ELF-1 (cell line): ENCODE data around the gene TTLL11.
A peak's percentile ranks its signal among the peaks of the same experiment; 100 is the strongest.

ENCODE experiments used
- DNase-seq: peaks from one replicate; pipeline ENCODE4 v3.0.0-alpha.2; 2016; ENCODE audit warnings: low read depth, low spot score

The TTLL11 gene

GRCh38 chr9:121835587-121836365, 257.3 kb downstream of the TTLL11 start:
- DNase-seq, result peak; percentile 3

DNA sequence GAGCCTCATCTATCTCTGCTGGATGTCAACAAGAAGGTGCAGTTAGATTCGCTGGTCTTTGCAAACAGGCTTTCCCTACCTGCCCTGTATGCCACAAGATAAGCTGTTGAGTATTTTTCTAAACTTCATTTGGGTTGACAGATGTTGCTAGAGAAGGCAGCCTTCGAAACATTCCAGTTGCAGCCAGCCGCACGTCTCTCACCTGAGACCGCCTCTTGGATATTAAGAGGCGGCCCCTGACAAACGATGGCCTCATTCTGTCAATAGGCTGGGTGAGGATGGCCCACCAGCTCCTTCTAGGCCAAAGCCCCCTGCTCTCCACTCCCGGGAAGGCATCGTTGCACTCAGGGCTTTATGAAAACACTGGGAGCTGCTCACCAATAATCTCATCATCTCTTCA, 260.0 kb downstream of the TTLL11 start:
- peak; percentile 0 for DNase-seq

DNA sequence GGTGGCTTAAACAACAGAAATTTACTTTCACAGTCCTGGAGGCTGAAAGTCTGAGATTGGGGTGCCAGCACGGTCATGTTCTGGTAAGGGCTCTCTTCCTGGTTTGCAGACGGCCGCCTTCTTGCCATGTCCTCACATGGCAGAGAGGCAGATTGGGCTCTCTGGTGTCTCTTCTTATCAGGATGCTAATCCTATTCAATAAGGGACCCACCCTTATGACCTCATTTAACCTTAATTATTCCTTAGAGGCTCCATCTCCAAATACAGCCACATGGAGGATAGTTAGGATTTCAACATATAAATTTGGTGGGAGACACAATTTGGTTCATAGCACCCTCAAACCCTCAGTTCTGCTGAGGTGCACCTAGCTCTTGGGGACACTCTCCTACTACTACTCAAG, 261.2 kb downstream of the TTLL11 start:
- DNase-seq, result peak; percentile 0

DNA sequence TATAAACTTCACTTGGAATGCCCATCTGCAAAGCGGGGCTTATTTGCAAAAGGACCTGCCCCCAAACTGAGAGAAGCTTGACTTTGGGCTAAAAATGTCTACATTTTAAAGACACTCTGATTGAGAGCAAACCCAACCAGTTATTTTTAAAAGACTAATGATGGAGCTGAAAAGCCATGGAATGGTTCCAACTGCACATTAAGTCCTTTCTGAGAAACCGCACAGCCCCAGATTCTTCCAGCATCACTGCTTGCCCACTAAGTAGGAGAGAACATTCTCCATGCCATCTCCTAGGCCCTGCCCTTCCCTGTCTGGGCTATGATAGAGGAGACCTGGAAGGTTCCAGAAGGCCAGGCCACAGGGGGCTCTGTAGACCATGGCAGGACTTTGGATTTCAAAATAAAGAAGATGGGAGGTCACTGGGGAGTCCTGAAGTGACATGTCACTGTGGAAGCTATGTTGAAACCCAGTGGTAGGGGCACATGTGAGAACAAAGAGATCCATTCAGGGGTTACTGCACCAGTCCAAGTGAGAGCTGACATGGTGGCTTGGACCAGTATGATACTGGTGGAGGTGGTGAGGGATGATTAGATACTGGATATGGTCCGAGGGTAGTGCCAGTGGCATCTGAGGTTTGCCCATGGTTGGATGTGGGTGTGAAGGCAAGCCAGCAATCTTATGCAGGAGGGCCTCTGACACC, 262.5 kb downstream of the TTLL11 start:
- DNase-seq, result no peak

DNA sequence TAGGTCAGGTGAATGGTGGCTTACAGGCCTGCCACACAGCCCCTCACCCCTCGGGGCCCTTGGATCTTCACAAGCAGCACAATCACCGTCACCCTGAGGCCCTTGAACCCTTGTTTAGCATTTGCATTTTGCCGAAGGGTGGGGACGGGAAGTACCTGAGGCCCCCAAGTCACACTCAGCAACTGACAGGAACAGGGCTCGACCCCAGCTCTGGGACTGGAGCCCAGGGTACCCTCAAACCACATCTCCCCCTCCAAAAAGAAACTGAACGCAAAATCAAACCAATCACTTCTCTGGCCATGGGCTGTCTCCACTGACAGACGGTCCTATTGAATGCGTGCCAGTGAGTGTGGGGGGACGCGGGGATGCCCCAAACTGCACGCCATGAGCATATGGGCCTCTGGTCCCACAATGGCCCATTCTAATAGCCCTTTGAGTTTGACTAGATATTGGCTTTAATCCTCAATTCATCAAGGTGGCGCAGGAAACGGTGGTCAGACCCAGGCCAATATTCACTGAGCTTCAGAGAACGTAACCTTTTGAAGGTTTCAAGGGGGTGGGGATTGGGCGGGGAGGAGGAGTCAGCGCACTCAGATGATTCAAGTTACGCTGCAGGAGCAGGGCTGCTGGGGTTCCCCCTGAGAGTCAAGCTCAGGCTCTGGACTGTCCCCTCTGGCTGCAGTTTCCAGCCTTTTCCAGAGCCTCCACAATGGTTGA, 265.7 kb downstream of the TTLL11 start:
- no peak for DNase-seq

- no peak for DNase-seq
These were observed 266.4 kb downstream of the TTLL11 start for GRCh38 chr9:121826711-121827110.

- no peak for DNase-seq
These were observed 267.9 kb downstream of the TTLL11 start for GRCh38 chr9:121825031-121825691.

DNA sequence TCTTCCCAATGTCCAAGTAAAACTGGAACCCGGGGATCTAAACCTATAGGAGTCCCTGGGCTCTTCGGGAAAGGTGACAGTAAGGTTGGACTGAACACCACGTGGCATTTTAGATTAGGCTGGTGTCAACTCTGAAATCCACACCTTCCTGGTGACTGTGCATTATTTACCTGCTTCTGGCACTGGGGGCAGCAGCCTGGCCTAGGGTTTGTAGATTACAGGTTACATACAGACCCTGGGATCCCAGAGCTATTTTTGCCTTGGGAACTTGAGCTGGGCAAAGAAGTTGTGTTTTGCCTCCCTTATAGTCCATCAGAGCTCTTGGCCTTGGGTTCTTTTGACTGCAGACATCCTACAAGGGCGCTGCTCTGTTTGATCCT, 268.5 kb downstream of the TTLL11 start:
- DNase-seq, result no peak

DNA sequence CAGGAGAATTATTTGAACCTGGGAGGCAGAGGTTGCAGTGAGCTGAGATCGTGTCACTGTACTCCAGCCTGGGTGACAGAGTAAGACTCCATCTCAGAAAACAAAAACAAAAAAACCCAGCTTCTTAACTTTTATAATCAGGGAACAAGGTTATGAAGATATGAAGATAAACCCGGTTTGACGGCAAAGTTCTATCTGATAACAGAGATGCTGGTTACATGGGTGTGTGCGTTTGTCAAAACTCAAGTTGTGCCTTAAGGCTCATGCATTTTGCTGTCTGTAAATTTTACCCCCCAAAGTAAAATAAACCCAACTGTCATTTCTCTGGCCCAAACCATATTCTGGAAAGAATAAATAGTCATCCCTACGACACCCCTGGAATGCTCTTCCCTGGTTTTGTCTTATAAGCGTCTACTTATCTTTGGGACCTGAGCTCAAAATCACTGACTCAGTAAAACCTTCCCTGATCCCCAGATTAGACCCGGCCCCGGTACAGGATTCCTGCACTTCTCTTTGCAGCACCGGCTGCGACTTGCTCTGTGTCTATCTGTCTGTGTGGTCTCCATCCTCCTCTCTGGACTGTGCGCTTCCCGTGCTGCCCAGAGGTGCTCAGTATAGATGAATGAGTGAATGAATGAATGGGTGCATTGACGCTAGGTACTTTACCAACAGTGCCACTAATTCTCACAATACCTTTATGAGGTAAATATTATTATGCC, 269.5 kb downstream of the TTLL11 start:
- no peak for DNase-seq

DNA sequence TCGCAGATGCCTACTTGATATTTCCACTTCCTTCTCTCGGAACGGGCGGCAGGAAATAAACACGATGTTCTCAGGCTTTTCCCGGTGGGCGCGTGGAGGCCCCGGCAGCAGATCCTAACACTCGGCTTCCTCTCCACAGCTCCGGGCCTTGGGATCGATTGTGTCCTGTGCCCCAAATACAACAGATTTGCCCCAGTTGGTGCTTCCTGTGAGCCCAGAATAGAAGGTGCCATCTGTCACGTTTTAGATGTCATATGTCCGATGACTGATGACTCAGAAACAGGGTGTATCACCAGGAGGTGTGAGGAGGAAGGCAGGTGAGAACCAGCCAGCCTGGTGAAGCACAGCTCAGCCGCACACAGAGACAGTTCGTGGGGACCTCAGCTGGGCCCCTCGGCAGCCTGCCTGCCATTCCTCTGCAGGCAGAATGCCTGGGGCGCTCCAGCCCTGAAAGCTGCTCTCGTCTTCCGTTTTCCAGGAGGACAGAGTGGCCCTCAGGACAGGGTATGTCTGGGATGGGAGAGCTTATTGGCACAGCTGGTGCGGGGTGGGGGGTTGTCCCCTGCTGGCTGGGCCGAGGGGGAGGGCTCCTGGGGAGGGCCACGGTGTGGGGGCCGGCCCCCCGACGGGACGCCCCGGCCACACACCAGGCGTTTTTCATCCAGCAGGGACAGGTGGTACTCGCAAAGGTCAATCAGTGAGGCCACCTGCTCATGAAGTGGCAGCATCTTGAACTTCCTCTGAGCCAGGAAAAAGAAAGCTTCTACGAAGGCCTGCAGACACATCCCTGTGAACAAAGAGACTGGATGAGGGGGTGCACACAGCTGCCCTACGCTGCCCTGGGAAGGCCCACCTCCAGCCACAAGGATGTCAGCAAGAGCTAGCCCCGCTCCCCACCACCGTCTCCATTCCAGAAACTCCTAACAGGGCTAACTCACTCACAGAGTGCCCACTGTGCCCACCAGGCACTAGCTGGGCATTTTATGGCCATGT, 270.7 kb downstream of the TTLL11 start:
- DNase-seq, result no peak

DNA sequence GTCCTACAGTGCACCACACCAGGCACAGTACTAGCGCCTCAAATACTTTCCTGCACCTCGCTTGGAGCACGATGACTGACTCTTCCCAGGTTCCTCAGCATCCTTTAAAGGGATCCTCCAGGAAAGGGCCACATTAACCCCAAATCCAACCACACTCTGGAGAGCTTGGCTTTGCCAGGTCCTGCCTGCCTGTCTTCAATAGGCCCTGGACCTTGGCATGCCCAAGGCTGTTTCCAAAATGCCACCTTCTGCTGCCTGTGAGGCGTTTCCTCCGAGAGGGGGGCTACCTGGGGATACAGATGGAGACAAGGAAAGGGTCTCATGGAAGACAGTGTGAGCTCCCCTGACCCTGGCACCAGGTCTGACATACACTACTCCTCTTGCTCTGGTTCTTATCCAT, 271.8 kb downstream of the TTLL11 start:
- no peak for DNase-seq

- no peak for DNase-seq
These were observed 272.7 kb downstream of the TTLL11 start for GRCh38 chr9:121820286-121821005.

GRCh38 chr9:121819428-121820231, 273.5 kb downstream of the TTLL11 start:
- peak; percentile 87 for DNase-seq

GRCh38 chr9:121818841-121819427, 274.2 kb downstream of the TTLL11 start:
- no peak for DNase-seq

GRCh38 chr9:121818016-121818661, 275.0 kb downstream of the TTLL11 start:
- no peak for DNase-seq

DNA sequence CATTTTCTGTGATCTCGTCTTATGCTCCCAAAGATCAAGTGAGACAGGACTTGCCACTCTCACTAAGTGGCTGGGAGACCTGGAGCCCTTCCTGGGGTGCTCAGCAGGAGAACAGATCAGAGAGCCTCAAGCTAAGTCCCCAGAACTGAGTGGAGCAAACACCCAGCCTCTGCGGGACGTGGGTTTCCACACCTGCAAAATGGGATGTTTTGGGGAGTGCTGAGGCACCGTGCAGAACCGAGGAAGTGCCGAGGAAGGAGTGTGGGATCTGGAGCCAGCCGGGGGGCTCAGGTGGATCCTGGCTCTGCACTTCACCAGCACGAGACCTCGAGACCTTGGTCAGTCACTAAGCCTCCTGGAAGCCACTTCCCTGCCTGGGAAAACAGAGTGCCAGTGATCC, 275.6 kb downstream of the TTLL11 start:
- DNase-seq, result no peak

DNA sequence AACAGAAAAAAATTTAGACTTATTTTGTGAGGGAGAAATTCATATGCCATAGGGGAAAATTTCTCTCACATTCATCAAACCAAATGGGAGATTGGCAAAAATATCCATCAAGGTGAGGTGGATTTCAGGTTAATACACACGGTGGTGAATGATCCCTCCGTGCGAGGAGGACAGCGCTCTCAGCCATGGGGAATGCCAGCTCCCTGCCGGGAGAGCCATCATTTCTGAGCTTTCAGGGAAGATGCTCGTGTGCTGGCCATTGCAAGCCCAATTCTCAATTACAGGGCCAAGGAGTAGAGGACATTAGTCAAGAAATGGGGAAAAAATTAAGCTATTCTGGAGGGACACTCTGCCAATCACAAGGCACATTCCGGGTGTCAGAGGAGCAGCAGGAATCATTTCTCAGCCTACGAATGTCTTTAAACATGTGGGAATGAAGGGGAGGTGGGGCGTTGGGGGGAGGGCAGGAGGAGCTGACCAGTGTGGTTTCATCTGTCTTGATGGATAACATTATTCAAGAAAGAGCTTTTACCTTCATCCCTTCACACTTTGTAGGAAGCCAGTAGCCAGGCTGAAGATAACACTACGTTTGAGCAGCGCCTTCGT, 276.2 kb downstream of the TTLL11 start:
- DNase-seq, result no peak
